Immature natural killer cell (primary cell): ENCODE measurements around the gene FARS2. TPM values are rescaled to one million over a fixed set of nuclear protein-coding genes. Genes with fewer than 3 reads are reported as not detected.
"Not testable (repeated sequence)": the region's sequence is repeated elsewhere in the genome, so short reads cannot be mapped to it uniquely, and the experiment has no call there.

ENCODE experiments used
- DNase-seq, 3 donors: peaks; one replicate each; pipeline ENCODE4 v3.0.0; 2022; ENCODE audit warnings: mixed read lengths in 1 of 3
- H3K27ac Mint-ChIP-seq, 6 donors: one replicate each; pipeline ENCODE4 v1.8.0; 2020; ENCODE audit warnings: mixed read lengths in 6 of 6, mild to moderate bottlenecking in 5 of 6, inconsistent platforms in 4 of 6, moderate library complexity in 3 of 6
- H3K27me3 Mint-ChIP-seq, 3 donors: one replicate each; pipeline ENCODE4 v1.8.0; 2020 to 2021; ENCODE audit warnings: low read depth in 3 of 3, mild to moderate bottlenecking in 3 of 3, mixed read lengths in 3 of 3, moderate library complexity in 3 of 3, inconsistent platforms in 1 of 3
- H3K36me3 Mint-ChIP-seq, 3 donors: one replicate each; pipeline ENCODE4 v1.8.0; 2020; ENCODE audit warnings: mixed read lengths in 3 of 3, inconsistent platforms in 2 of 3, mild to moderate bottlenecking in 2 of 3
- H3K4me1 Mint-ChIP-seq, 2 donors: one replicate each; pipeline ENCODE4 v1.8.0; 2020; ENCODE audit warnings: inconsistent platforms in 2 of 2, mild to moderate bottlenecking in 2 of 2, mixed read lengths in 2 of 2, moderate library complexity in 1 of 2
- H3K4me3 Mint-ChIP-seq, 5 donors: one replicate each; pipeline ENCODE4 v1.8.0; 2020; ENCODE audit warnings: mild to moderate bottlenecking in 5 of 5, mixed read lengths in 5 of 5, inconsistent platforms in 3 of 5, moderate library complexity in 3 of 5
- H3K9me3 Mint-ChIP-seq, 6 donors: one replicate each; pipeline ENCODE4 v1.8.0; 2020; ENCODE audit warnings: mild to moderate bottlenecking in 6 of 6, mixed read lengths in 6 of 6, inconsistent platforms in 4 of 6, moderate library complexity in 3 of 6
- polyA plus RNA-seq, 3 donors: library from polyadenylated mRNA; unstranded; fragments of 300-500 nt; fragmentation: Illumina TruSeq; gene quantifications; one replicate each; pipeline ENCODE4 v1.2.3, GENCODE V29; 2021

The FARS2 gene
- polyA plus RNA-seq, 3 donors from 2014 or later = 30.5 to 41.0 (median 40.2) TPM

DNA sequence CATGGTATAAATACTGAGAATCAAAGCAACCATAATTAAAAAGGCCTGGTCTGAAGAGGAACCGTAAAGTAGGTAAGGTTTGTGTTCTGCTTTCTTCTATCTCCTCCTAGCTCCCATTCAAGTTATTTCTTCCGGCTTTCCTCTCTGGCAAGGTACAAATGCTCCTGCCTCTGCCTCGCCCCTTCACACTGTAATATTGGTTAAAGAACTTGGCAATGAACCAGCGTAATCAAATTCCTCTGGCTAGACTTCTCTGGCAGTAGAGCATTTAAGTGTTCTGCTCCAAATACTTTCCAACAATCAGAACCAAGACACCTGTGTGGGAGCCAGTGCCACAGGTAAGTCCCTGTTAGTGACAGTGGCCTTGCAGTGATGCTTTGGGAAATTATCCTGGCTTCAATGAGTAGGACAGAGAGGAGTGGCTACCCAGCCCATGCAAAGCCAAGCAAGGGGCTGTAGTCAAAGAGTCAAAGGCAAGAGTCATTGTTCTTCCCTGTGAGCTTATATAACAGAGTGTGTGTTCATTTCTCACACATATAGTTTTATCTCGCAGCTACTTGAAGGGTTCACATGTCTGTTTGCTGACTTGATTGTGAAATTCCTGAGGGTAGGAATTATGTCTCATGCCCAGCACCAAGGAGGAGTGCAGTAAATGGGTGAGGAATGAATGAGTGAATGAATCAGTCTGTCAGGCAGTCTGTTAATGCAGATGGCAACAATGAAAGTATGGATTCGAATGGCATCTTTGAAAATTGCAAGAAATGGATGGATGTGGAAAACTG lies 416.1 kb downstream of the FARS2 start:
- no peak overlapping the region for H3K4me3 Mint-ChIP-seq
- no peak for DNase-seq
- peak overlapping the region in 2 of 6 donors; percentile 14 to 20 for H3K27ac Mint-ChIP-seq
- peaks cover 0 to 1% (median 0%) of the 10 kb centered on the region in 3 donors for H3K27me3 Mint-ChIP-seq
- peaks cover 0 to 6% (median 0%) of the 10 kb centered on the region in 3 donors for H3K36me3 Mint-ChIP-seq
- peaks cover 6 to 35% of the 10 kb centered on the region in 2 donors for H3K4me1 Mint-ChIP-seq
- no peaks in the 10 kb centered on the region for H3K9me3 Mint-ChIP-seq

DNA sequence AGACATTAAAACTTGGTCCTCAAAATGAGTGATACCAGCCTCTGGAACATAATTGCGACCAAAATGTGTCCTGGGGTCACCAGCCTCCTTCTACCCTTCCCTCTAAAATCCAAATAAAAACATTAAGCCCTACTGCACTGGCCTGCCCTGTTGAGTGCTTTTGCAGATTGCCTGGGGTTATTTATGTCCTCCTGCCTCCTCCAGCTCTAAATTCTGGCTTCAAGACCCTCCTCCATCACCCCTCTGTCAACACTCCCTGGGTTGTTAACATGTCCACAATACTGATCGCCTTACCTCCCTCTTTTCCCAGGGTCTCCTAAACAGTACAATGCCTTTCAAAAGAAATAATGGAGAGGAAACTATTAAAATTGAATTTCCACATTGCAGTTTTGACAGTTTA lies 418.0 kb downstream of the FARS2 start:
- Mint-ChIP-seq H3K27me3 (peaks cover 0 to 1% (median 0%) of the 10 kb centered on the region in 3 donors), H3K27ac (peak overlapping the region in 4 of 6 donors; percentile 17 to 67 (median 22)), H3K9me3 (no peaks in the 10 kb centered on the region), H3K36me3 (peaks cover 6 to 9% (median 6%) of the 10 kb centered on the region in 3 donors), H3K4me1 (peaks cover 6 to 28% of the 10 kb centered on the region in 2 donors), H3K4me3 (peak overlapping the region in 1 of 5 donors; percentile 71)
- no peak for DNase-seq

DNA sequence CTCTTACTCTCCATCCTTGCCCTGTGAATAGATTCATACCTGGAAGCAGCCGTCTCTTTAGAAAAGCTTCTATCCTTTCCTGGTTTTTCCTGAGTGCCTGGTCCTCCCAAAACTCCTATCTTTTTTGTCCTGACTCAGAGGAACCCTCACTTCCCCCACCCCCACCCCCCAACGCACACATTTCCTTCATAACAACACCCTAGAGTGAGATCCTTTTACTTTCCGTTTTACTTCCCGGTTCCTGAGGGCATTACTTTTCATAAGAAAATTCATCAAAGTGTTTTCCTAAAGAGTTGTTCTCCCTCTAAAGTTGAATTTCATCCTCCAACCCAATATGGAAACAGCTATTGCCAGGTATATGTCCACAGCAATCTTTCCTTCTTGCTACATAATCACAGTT lies 418.4 kb downstream of the FARS2 start:
- peaks cover 6 to 14% (median 6%) of the 10 kb centered on the region in 3 donors for H3K36me3 Mint-ChIP-seq
- peaks cover 0 to 1% (median 0%) of the 10 kb centered on the region in 3 donors for H3K27me3 Mint-ChIP-seq
- no peak for DNase-seq
- H3K27ac Mint-ChIP-seq = peak overlapping the region in 3 of 6 donors; percentile 27 to 74 (median 67)
- no peaks in the 10 kb centered on the region for H3K9me3 Mint-ChIP-seq
- peak overlapping the region in 3 of 5 donors; percentile 25 to 71 (median 67) for H3K4me3 Mint-ChIP-seq
- H3K4me1 Mint-ChIP-seq = peaks cover 6 to 24% of the 10 kb centered on the region in 2 donors

DNA sequence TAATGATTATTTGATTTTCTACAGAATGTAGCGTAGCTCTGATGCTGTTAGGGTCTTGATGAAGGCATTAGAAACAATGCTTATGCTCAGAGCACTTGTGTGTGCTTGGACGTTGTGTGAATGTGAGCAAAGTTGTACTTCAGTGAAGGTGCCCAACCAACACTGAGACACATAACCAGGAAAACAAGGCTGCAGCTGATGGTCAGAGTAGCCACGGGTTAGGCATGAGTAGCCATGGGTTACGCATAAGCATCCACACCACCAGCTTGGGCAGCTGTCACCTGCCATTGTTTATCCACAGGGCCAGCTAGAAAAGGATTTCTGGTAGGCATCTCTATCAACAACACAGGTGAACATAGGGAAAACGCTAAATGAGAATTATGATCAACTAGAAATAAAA lies 418.8 kb downstream of the FARS2 start:
- Mint-ChIP-seq H3K36me3 (peaks cover 6 to 14% (median 6%) of the 10 kb centered on the region in 3 donors), H3K27me3 (peaks cover 0 to 1% (median 0%) of the 10 kb centered on the region in 3 donors), H3K27ac (peak overlapping the region in 2 of 6 donors; percentile 27 to 67), H3K4me3 (peak overlapping the region in 2 of 5 donors; percentile 67 to 71), H3K4me1 (peaks cover 6 to 20% of the 10 kb centered on the region in 2 donors), H3K9me3 (no peaks in the 10 kb centered on the region)
- no peak for DNase-seq

DNA sequence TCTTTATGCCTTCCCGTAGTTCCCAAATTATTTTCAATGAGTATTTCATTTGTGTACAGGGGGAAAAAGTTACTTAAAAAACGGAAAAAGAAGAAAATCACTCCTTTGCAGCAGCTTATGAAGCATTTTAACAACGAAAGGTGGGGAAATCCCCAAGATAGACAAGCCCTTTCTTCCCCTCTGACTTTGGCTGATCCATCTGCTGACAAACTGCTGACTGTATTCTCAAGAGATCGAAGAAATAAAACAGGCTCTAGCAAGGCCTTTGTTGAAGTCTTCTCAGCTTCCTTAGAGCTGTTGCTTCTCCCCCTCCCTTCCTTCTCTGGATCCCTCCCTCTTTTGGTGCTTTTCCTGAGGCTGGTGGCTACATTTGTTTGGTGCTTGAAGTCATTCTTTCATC lies 420.2 kb downstream of the FARS2 start:
- peaks cover 0 to 1% (median 0%) of the 10 kb centered on the region in 3 donors for H3K27me3 Mint-ChIP-seq
- peaks cover 6 to 19% of the 10 kb centered on the region in 2 donors for H3K4me1 Mint-ChIP-seq
- H3K27ac Mint-ChIP-seq = peak overlapping the region in 1 of 6 donors; percentile 3
- H3K36me3 Mint-ChIP-seq = peaks cover 6 to 14% (median 6%) of the 10 kb centered on the region in 3 donors
- H3K9me3 Mint-ChIP-seq = no peaks in the 10 kb centered on the region
- DNase-seq = no peak
- H3K4me3 Mint-ChIP-seq = no peak overlapping the region

DNA sequence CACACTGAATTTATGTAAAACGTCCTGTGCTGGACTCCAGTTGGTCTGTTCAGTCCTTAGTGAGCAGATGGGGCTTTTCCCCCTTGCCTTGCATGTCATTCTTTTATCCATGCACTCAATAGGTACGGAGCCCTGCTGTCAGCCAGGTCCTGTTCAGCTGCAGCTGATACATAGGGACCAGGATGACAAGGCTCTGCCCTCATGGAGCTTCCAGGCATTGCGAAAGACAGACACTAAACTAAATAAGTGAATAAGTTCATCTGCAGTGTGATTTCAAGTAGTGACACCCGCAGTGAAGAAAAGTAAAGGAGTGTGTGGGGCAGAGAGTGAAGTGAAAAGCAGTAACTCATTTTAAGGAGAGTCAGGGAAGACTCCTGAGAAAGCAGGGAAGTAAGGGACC lies 421.2 kb downstream of the FARS2 start:
- no peak overlapping the region for H3K27ac Mint-ChIP-seq
- no peak overlapping the region for H3K4me3 Mint-ChIP-seq

DNA sequence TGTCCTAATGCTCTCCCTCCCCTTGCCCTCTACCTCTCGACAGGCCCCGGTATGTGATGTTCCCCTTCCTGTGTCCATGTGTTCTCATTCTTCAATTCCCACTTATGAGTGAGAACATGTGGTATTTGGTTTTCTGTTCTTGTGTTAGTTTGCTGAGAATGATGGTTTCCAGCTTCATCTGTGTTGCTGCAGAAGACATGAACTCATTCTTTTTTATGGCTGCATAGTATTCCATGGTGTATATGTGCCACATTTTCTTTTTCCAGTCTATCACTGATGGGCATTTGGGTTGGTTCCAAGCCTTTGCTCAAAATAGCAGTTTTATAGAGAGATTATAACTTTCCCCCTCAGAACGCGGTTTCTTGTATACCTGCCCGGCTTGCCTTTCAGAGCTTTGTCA lies 422.4 kb downstream of the FARS2 start:
- not testable (repeated sequence) for DNase-seq, H3K9me3 Mint-ChIP-seq, H3K27ac Mint-ChIP-seq, H3K27me3 Mint-ChIP-seq, H3K4me3 Mint-ChIP-seq
- peaks cover 6 to 14% (median 6%) of the 10 kb centered on the region in 3 donors for H3K36me3 Mint-ChIP-seq
- H3K4me1 Mint-ChIP-seq = peaks cover 6 to 14% of the 10 kb centered on the region in 2 donors

More for the DNA sequence above, 421.2 kb downstream of the FARS2 start:
- H3K27me3 Mint-ChIP-seq = peaks cover 0 to 1% (median 0%) of the 10 kb centered on the region in 3 donors
- DNase-seq = no peak
- no peaks in the 10 kb centered on the region for H3K9me3 Mint-ChIP-seq
- H3K36me3 Mint-ChIP-seq = peaks cover 6 to 14% (median 6%) of the 10 kb centered on the region in 3 donors
- H3K4me1 Mint-ChIP-seq = peaks cover 6 to 18% of the 10 kb centered on the region in 2 donors

DNA sequence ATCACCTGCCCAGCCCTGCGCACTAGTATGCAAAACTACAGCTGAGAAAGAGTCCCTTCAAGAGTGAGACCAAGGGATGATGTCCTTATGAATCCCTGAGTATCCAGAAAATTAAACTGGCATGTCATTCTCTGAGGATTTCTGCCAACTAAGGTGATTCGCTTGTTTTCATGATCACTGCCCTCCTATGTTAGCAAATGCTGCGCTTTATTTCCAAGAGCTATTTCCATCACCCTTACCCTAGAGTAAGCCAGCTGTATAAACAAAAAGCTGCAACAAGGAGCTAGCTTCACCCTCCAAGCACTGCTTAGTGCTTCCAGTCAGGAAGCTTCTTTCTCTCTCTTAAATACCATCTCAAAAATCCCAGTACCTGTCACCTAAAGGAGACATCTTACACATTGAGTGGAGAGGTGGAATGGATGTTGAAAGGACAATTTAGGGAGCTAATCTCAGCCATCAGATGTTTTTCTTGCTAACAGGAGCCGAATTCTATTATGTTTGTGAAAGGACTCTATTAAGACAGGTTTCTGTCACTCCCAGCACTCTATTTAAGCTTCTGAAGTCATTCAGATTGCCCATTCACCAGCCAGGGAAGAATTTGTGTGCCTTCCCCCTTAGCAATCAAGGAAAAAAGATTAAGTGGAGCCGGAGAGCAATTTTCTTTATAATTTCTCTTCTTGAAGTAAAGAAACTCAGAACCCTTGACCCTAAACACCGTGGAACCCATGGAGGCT lies 423.2 kb downstream of the FARS2 start:
- no peaks in the 10 kb centered on the region for H3K9me3 Mint-ChIP-seq
- H3K27me3 Mint-ChIP-seq = no peaks in the 10 kb centered on the region
- H3K36me3 Mint-ChIP-seq = peaks cover 6 to 14% (median 6%) of the 10 kb centered on the region in 3 donors
- peaks cover 6 to 7% of the 10 kb centered on the region in 2 donors for H3K4me1 Mint-ChIP-seq
- H3K4me3 Mint-ChIP-seq = no peak overlapping the region
- H3K27ac Mint-ChIP-seq = no peak overlapping the region
- no peak for DNase-seq

DNA sequence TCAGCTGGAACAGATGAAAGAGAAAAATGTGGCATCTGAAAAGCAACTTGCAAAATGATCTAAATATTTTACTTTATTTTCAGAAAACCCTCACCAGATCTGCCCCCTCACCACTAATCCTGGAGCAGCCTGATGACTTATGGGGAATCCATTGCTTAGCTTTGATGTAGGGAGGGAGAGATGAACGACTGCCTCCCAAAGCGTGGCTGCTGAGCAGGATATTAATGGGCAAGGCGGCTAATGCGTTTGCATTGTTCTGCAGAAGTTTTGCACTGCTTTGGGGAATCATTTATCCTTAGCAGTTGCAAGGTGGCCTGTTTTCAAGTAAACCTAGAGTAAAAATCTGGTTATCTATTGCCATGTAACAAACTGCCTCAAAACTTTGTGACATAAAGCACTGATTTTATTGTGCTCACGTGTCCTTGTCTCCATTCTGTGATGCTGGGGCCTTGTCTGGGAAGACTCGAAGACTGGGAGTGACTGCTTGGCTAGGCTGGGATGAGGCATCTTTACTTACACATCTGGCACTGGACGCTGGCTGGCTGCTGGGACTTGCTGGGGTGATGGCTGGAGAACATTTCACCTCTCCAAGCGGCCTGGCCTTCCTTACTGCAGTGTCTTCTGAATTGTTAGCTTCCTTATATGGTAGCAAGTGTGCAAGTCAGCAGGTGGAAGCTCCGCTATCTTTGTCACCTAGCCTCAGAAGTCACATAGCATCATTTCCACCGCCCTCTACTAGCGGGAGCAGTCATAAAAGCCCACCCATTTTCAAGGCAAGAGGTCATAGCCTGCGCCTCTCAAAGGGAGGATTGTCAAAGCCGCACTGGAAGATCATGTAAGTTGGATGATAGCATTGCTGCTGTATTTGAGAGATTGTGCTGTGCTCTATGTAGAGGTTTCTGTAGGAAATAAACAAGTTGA lies 432.2 kb downstream of the FARS2 start:
- no peak overlapping the region for H3K4me3 Mint-ChIP-seq
- peaks cover 0 to 10% (median 4%) of the 10 kb centered on the region in 6 donors for H3K9me3 Mint-ChIP-seq
- H3K36me3 Mint-ChIP-seq = peaks cover 3 to 13% (median 5%) of the 10 kb centered on the region in 3 donors
- no peak for DNase-seq
- peaks cover 0 to 2% (median 0%) of the 10 kb centered on the region in 3 donors for H3K27me3 Mint-ChIP-seq
- no peak overlapping the region for H3K27ac Mint-ChIP-seq
- H3K4me1 Mint-ChIP-seq = peaks cover 16 to 33% of the 10 kb centered on the region in 2 donors

DNA sequence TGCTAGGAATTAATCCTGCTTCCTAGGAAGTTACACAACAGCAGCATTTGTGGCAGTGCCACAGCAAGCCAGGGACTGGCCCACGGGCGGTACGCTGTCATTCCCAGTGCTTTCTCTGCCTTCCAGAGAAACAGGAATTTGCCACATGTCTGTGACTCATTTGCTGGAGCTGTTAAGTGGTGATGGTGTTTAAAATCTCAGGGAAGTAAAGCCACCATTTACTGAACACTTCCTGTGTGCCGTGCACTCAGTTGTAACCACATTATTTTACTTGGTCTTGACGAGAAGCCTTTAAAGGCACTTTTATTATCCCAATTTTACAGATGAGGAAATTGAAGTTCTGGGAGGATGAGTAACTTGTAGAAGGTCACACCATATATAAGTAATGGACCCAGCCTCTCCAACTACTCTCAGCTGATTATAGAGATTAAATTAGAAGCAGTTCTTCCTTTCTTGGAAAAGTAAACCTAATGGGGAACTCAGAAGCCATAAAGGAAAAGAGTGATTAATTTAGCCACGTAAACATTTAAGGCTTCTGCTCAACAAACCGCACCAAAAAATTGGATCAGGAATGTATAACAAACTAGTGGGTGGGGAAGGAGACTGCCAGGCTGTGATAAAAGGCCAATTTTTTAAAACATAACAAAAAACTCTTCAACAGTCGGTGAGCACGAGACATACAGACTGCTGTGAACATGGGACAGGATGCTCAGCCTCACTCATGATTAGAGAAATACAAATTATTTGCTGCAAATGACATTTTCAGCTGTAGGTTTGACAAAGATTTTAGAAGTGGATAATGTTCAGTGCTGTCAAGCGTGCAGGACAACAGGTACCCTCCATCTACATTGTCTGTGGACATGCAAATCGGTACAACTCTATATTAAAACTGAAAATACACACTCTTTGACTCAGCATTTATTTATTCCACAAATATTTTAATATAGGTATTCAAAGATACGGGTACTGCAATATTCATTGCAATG lies 434.2 kb downstream of the FARS2 start:
- peaks cover 0 to 6% (median 4%) of the 10 kb centered on the region in 6 donors for H3K9me3 Mint-ChIP-seq
- no peak for DNase-seq
- peak overlapping the region in 1 of 5 donors; percentile 25 for H3K4me3 Mint-ChIP-seq
- H3K27ac Mint-ChIP-seq = peak overlapping the region in 1 of 6 donors; percentile 14
- peaks cover 0 to 2% (median 0%) of the 10 kb centered on the region in 3 donors for H3K27me3 Mint-ChIP-seq
- peaks cover 24 to 42% of the 10 kb centered on the region in 2 donors for H3K4me1 Mint-ChIP-seq
- H3K36me3 Mint-ChIP-seq = peaks cover 3 to 13% (median 4%) of the 10 kb centered on the region in 3 donors

DNA sequence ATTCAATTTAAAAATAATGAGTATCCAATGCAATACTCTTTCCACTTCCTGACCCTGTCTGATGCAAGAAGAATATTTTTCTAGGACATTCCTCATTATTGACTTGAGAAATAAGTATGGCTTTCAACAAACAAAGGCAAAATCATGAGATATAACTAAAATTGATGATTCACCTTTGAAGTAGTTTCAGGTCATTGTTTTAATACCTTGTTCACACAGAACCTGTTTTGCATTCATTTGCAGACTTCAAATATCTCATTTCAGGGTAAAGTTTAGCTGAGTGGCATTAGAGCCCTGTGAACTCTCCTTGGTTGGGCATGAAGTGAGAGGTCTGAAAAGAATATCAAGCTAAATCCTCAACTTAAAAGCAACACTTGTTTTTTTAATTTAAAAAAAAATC lies 436.2 kb downstream of the FARS2 start:
- peaks cover 24 to 42% of the 10 kb centered on the region in 2 donors for H3K4me1 Mint-ChIP-seq
- peaks cover 0 to 8% (median 0%) of the 10 kb centered on the region in 3 donors for H3K36me3 Mint-ChIP-seq
- peaks cover 0 to 3% (median 0%) of the 10 kb centered on the region in 3 donors for H3K27me3 Mint-ChIP-seq
- H3K4me3 Mint-ChIP-seq = no peak overlapping the region
- peaks cover 0 to under 1% (median 0%) of the 10 kb centered on the region in 6 donors for H3K9me3 Mint-ChIP-seq
- no peak overlapping the region for H3K27ac Mint-ChIP-seq
- DNase-seq = no peak

DNA sequence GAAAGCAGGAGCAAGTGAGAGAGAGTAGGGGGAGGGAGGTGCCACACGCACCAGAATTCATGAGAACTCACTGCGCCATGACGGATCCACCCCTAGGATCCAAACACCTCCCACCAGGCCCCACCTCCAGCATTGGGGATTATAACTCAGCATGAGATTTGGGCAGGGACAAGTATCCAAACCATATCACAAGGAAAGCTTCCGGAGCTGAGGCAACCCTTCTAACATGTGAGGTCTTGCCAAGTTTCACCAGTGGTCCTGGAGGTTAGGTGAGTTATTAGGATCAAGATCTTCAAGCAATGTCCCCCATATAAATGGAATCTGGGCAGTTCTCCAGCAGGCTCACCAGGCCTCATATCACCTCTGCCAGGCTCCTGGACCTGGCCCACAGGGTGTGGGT lies 437.0 kb downstream of the FARS2 start:
- no peak overlapping the region for H3K4me3 Mint-ChIP-seq
- peaks cover 24 to 42% of the 10 kb centered on the region in 2 donors for H3K4me1 Mint-ChIP-seq
- peak overlapping the region in 1 of 6 donors; percentile 77 for H3K27ac Mint-ChIP-seq
- peaks cover 0 to 3% (median 0%) of the 10 kb centered on the region in 3 donors for H3K36me3 Mint-ChIP-seq
- DNase-seq = no peak
- H3K27me3 Mint-ChIP-seq = peaks cover 0 to 3% (median 0%) of the 10 kb centered on the region in 3 donors
- no peaks in the 10 kb centered on the region for H3K9me3 Mint-ChIP-seq
